Sigmoid colon (tissue), 4 donors: ENCODE data around the gene LMO1.

Experiments used
- CTCF ChIP-seq, 4 experiments: fragments of 450-650 bp in 3 of 4; fragments of 200-600 bp in 1 of 4; IDR thresholded peaks; one replicate each; pipeline ENCODE4 v1.5.1; 2016 to 2019; ENCODE audit warnings: antibody characterized with exemption in 4 of 4, mild to moderate bottlenecking in 3 of 4, moderate library complexity in 2 of 4
- EP300 ChIP-seq, 4 donors: sonication (generic); formaldehyde crosslinking; IDR thresholded peaks; one replicate each; pipeline ENCODE4 v1.6.1; 2017; ENCODE audit warnings: antibody characterized with exemption in 4 of 4
- POLR2A ChIP-seq, 2 donors: fragments of 450-650 bp; IDR thresholded peaks; one replicate each; pipeline ENCODE4 v1.6.1; 2016; ENCODE audit warnings: antibody characterized with exemption in 2 of 2, mild to moderate bottlenecking in 2 of 2, moderate library complexity in 2 of 2
- POLR2AphosphoS5 ChIP-seq, 4 donors: sonication (generic); formaldehyde crosslinking; IDR thresholded peaks; one replicate each; pipeline ENCODE4 v1.6.1; 2017; ENCODE audit warnings: antibody characterized with exemption in 4 of 4

GRCh38 chr11:8217926-8218325 is 45.8 kb downstream of the LMO1 start:
- TF ChIP-seq CTCF (IDR thresholded peaks at IDR 0.05) (no peak), POLR2AphosphoS5 (IDR thresholded peaks at IDR 0.05) (no peak), EP300 (IDR thresholded peaks at IDR 0.05) (no peak), POLR2A (IDR thresholded peaks at IDR 0.05) (no peak)
